GM12864 (cell line): Measurements from ENCODE around the gene ATXN3.

Experiments
- DNase-seq: peaks from one replicate; pipeline ENCODE4 v3.0.0-alpha.2; 2011; ENCODE audit warnings: low read depth
- H3K4me3 ChIP-seq: 2 replicates; pipeline ENCODE4 v1.5.1; 2011; ENCODE audit warnings: mild to moderate bottlenecking, low read depth, low read length, control low read depth
- TF ChIP-seq, protein P1 (sequence below): IDR thresholded peaks from 2 replicates; pipeline ENCODE4 v1.5.1; 2011; ENCODE audit warnings: low read depth, mild to moderate bottlenecking, moderate library complexity, low read length, control low read depth, inconsistent platforms; ENCODE audit errors: missing control alignments

ATXN3 gene

DNA sequence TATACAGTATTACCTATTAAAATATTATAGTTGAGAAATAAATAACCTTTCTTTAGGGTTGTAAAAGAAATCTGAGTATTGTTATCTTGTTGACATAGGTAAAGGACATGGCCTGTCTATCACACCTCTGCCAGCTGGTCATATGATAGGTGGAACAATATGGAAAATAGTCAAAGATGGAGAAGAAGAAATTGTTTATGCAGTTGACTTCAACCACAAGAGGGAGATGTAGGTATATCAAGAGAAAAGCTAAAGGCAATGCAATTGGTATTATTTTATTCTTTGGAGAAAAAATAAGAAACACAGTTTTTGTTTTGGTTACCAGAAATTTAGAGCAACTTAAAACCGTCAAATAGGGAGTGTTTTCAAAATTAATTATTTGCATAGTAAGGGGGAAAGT lies 28.9 kb upstream of the ATXN3 start:
- no peak for DNase-seq
- H3K4me3 ChIP-seq: no peak overlapping the region
- TF ChIP-seq, protein P1, sequence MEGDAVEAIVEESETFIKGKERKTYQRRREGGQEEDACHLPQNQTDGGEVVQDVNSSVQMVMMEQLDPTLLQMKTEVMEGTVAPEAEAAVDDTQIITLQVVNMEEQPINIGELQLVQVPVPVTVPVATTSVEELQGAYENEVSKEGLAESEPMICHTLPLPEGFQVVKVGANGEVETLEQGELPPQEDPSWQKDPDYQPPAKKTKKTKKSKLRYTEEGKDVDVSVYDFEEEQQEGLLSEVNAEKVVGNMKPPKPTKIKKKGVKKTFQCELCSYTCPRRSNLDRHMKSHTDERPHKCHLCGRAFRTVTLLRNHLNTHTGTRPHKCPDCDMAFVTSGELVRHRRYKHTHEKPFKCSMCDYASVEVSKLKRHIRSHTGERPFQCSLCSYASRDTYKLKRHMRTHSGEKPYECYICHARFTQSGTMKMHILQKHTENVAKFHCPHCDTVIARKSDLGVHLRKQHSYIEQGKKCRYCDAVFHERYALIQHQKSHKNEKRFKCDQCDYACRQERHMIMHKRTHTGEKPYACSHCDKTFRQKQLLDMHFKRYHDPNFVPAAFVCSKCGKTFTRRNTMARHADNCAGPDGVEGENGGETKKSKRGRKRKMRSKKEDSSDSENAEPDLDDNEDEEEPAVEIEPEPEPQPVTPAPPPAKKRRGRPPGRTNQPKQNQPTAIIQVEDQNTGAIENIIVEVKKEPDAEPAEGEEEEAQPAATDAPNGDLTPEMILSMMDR: peak; percentile 25

DNA sequence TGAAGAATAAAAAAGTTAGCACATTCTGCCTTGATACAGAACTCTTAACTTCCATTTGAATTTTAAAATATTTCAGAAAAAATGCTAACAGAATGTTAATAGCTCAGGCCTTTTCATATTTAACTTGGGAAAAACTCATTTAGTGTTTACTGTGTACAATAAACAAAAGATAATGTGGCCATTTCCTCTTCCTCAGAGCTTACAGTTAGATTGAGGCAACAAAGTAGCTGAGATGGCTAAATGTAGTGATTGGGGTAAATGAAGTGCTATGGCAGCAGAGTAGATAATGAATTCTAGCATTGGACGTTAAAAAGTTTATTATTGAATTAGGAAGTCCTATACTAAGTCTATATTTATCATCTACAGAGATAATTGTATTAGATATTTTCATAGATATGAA lies 28.1 kb upstream of the ATXN3 start:
- TF ChIP-seq, protein P1: no peak

DNA sequence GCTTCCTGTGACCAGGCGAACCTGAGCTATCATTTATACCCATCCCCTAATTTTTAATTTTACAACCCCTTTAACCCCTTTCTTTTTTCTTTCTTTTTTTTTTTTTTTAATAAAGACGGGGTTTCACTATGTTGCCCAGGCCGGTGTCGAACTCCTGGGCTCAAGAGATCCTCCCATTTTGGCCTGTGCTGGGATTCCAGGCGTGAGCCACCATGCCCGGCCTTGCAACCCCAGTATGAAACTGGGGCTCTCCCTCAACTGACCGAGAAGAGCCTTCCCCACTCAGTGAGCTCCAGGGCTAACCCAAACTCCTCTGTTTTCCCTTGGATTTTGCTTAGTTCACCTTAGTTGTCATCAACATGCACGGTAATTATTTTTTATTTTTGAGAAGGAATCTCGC lies 16.4 kb upstream of the ATXN3 start:
- no peak for DNase-seq
- H3K4me3 ChIP-seq: peak overlapping the region; percentile 95
- TF ChIP-seq, protein P1: no peak

More for the DNA sequence above, 28.1 kb upstream of the ATXN3 start:
- DNase-seq: no peak
- no peak overlapping the region for H3K4me3 ChIP-seq

DNA sequence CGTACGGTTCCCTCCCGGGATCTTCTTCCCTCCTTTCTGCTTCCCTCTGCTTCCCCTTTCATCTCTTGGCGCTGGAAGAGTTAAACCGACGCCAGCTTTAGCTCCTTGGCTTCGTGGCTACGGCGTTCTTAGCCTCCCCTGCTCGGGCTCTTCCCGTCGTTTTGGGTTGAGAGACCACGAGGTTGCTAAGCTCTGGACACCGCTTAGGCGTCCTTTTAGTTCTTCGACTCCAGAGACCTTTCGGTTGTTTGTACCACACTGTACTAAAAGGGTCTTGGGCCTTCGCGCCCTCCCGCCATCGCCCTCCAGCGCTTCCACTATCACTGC lies 15.9 kb upstream of the ATXN3 start:
- TF ChIP-seq, protein P1: no peak

DNA sequence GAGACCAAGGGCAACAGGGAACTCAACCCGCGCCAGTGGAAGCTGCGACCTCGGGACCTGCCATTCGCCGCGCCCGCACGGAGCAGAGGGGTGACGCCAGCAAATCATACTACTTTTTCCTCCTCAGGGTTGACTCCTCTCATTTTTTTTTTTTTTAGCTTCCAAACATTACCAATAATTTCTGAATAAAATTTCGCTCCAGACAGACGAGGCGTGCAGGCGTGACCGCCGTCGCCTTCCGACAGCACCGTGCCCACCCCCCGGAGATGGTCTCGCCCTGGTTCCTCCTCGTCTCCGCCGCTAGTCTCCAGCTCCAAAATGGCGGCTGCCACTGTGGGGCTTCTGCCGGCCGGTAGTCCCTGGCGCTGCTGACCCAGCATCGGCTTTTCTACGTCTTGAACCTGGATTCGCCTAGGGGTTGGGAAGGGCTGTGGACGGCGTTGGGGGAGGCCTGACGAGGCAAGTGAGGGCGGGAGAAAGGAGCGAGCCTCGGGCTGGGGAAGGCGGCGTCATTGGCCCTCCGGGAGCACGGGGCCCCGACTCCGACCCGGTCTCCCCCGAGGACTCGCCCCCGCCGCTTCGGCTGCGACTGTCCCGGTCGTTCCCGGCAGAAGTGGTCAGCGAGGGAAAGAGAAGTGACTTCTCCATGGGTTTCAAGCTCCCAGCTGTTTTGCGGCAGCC lies 15.4 kb upstream of the ATXN3 start, which contains the start of the genes CPSF2 and NDUFB1:
Gene CPSF2 (plus strand): TSS at position 300 of the 681 bp plus-strand sequence. CDS start 9,016 bp downstream, outside the sequence.
Gene NDUFB1 (minus strand): TSS at position 37 of the 681 bp plus-strand sequence. CDS start 4,069 bp downstream, outside the sequence.
- peak within 1 kb of the TSS; percentile 95 for H3K4me3 ChIP-seq
- TF ChIP-seq, protein P1: no peak
- DNase-seq: peak; percentile 52

More for the DNA sequence above, 15.9 kb upstream of the ATXN3 start:
- DNase-seq: no peak
- peak overlapping the region; percentile 95 for H3K4me3 ChIP-seq

DNA sequence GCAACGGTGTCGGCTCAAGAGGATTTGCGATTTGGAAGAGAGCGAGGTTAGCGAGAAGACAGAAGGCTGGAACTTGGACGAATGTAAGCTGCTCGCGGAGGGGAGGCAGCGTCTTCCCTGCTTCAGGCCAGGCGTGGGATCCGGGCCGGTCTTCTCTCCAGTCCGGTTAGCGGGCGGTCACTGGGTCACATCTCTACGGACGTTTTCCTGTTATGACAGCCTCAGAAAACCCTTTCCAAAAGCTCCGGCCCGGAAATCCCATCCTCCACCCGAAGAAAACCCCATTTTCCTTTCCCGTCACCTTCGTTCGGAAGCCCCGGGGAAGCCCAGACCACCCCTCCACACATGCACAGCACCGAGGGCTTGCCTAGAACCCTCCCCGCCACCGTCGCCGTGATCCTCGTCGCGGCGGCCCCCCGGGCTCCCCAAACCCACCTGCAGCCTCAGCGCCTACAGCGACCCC lies 14.9 kb upstream of the ATXN3 start:
- no peak for DNase-seq
- H3K4me3 ChIP-seq: peak overlapping the region; percentile 95
- TF ChIP-seq, protein P1: no peak

DNA sequence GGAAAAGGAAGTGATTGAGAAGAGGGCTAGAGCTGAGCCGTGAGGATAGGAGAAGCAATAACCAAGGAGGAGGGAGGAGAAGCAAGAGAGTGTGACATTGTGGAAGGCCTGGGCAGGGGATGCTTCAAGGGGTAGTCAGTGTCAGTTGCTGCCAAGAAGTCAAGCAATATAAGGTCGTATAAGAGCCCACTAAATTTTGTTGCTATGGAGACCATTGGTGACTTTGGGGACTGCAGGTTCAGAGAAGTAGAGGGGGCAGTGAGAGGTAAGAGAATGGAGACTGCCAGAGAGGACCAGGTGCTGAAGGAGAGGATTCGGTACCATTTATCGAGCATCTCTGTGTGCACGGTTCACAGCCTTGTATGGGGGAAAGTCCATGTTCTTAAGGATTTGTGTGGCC lies 3.1 kb upstream of the ATXN3 start:
- H3K4me3 ChIP-seq: no peak overlapping the region
- no peak for DNase-seq
- TF ChIP-seq, protein P1: no peak
